Stimulated activated CD8-positive, alpha-beta memory T cell treated with anti-CD3 and anti-CD28 coated beads, Interleukin-15, amount 100 ng/mL, for 4 hours (primary cell): ENCODE results near the gene WDR93.

Experiments
- DNase-seq, 2 donors: peaks; one replicate each; pipeline ENCODE4 v3.0.0-alpha.2; 2020; ENCODE audit warnings: low read depth in 2 of 2

WDR93 gene

GRCh38 chr15:89662893-89663626 is 27.6 kb upstream of the WDR93 start:
- DNase-seq: no peak

DNA sequence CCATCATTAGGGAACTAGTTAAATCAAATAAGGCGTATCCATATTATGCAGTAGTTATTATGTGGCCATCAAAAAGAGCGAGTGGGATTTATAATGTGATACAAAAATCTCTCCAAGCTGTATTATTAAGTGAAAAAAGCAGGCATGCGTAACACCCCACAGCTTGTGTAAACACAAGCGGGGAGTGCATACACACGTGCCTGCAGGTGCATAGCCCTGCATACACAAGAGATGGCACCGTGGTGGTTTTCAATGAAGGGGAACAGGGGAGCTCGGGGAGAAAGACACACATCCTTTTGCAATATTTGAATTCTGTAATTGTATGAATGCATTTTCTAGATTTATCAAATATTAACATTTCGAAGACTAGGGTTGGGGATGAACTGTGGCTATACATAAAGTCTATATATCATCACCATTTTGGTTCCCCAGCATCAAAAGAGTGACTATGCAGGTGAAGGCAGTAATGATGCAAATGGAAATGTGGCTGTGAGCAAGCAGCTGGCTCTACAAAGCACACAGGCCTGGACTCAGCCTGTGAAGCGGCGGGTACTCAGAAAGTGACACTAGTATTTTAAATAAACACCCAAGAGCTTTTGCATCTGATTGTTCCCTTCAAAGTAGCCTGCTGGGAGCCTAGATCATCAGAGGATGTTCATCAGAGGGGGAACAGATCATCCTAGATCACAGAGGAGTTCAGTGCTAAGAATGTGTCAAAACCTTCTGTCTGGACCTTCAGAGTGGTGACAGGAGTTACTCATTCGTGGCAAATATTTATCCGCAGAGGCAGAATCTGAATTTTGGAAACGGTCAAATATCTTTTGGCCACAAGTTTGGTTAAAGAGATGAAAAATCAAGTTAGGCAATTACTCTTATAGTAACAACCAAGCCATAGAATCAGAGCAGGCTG is 25.9 kb upstream of the WDR93 start:
- DNase-seq: no peak

DNA sequence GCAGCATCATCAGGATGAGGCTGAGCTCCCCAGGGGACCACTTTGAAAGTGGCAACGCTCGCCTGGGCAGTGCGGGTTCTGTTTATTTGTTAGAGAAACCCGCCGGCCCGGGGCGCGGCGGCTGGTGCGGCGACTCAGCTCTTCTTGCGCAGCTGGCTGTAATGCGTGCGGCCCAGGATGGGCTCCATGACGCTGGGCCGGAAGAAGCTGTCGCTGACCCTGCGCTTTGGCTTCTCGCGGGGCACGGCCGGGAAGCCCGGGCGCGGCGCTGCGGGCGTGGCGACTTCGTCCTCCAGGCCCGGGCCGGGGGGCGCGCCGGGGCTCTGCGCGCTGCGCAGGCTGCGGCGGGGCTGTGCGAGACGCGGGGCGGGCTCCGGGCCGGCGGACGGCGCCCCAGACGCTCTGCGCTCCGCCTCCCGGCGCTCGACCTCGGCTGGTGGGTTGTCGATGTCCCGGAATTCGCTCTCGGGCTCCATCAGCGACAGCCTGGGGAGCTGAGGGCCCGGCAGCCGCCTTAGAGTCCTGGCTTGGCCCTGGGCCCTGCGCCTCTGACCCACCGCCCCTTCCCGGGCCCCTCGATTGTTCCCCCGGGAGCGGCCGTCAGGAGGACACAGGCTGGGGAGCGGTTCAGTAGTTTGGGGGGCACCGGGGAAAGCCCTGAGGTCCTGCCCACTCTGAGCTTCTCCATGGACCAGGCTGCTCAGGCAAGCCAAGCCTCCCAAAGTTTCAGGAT is 25.0 kb upstream of the WDR93 start:
- no peak for DNase-seq

DNA sequence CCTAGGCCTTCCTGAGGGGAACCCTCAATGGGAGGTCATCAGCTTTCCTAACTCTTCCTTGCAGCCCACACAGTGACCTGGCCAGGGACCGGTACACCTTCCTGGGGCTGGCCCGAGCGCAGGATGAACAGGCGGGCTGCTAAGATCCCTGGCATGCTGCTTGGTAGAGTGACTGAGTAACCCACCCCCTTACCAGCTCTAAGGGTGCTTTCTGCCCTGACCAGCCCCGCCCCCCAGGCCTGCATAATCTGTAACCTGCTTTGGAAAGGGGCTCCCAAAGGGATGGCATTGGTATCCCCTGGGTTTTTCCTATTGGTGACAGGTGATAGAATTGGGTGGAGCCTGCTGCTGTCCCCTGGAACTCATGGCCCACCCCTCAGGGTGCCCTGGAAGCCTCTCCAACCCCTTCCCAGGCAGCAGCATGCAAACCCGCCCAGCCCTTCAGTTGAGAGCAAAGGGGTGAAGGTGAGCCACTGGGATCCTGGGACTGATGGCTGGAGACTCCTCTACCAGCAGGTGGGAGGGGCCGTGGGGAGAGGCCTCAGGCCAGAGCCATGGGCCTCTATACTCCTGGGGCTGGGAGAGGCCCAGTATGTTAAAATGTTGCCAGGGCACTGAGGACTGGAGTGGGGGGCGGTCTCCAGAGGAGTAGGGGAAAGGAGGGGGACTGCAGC is 24.3 kb upstream of the WDR93 start:
- no peak for DNase-seq

DNA sequence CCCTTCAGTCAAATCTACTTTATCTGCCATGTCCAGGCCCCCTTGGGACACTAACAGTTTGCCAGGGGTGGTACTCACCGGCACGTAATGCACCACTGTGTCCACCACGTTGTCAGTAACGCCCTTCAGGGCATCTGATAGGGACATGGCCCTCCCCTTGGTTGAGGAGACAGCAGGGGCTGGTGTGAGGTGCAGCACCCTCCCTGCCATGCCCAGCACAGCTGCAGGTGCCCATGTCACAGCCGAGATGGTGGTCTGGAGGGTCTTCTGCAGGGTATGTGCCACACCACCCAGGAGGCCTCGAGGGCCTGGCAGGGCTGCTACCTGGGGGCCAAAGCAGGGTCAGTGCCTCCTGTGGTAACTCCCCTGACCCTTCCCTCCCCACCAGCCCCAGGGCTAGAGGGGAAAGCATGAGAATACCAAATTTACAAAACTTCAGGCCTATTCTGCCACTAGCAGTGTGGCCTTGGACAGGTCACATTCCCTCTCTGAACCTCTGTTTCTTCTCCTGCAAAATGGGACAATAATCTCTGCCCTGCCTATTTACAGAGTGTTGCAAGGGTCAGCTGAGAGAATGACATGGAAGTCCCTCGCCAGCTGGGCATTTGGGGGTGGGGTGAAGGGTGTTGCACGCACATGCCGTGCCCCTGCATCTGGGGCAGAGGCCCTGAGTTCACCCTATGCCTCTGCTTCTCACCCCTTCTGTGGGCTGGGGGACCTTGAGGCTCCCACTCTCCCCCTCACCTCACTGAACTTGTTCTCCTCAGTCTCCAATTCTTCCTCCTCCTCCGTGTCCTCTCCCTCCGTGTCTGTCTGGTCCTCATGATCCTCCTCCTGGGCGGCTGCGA is 23.5 kb upstream of the WDR93 start:
- DNase-seq: no peak

DNA sequence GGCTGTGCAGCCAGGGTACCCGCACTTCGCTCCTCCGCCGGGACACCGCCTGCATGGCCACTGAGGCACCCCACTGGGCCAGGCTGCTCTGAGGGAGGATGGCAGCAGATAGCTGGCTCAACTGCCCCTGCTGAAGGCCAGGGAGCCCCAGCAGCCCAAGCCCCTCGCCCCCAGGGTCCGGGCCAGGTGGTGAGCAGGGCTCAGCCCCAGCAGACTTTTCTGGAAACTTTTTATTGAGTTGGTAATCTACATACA is 23.0 kb upstream of the WDR93 start:
- DNase-seq: no peak

GRCh38 chr15:89668171-89668570 is 22.4 kb upstream of the WDR93 start:
- DNase-seq: no peak

- DNase-seq: no peak
Observed at GRCh38 chr15:89669309-89669865, 21.2 kb upstream of the WDR93 start.

GRCh38 chr15:89669941-89670340 is 20.7 kb upstream of the WDR93 start:
- DNase-seq: no peak

DNA sequence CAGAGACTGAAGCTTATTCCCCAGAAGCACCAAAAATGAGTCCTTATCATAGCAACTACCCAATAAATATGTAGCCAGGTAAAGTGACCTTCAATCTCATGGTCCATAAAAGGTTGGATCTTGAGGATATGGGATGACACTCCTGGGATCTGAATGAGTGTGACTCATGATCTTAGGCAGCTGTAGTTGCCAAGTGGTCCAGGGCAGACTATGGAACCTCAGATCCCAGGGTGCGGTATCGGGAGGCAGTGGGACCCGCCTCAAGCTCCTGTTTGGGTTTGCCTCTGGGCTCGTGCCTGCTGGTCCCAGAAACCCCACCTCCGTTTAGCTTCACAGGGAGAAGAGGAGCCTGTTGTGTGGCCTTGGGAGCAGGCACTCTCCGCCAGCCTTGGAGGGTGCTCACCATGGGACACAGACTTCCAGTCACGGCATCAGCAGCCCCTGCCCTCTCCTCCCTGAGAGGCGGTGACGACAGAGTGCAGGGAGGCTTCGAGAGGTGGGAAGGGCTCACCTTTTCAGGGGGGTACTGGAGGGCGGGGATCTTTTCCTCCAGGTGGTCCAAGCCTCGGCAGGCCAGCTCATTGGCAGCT is 19.5 kb upstream of the WDR93 start:
- DNase-seq: no peak

DNA sequence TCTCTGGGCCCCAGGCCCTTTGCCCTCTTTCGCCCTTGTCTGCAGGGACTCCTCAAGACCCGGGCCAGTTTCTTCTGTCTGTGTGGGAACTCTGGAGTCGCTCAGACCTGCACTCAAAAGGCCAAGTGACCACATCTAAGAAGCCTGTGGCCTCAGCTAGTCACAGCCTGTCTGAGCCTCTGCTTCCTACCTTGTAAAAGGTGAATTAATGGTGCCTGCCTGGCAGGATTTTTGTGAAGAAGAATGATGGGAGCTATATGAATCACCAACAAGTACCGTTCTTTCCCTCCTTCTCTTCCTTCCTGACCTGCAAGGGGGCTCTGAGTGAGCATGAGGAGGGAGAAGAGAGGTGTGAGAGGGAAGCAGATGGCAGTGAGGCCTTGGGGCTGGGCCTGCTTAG is 18.9 kb upstream of the WDR93 start:
- no peak for DNase-seq

DNA sequence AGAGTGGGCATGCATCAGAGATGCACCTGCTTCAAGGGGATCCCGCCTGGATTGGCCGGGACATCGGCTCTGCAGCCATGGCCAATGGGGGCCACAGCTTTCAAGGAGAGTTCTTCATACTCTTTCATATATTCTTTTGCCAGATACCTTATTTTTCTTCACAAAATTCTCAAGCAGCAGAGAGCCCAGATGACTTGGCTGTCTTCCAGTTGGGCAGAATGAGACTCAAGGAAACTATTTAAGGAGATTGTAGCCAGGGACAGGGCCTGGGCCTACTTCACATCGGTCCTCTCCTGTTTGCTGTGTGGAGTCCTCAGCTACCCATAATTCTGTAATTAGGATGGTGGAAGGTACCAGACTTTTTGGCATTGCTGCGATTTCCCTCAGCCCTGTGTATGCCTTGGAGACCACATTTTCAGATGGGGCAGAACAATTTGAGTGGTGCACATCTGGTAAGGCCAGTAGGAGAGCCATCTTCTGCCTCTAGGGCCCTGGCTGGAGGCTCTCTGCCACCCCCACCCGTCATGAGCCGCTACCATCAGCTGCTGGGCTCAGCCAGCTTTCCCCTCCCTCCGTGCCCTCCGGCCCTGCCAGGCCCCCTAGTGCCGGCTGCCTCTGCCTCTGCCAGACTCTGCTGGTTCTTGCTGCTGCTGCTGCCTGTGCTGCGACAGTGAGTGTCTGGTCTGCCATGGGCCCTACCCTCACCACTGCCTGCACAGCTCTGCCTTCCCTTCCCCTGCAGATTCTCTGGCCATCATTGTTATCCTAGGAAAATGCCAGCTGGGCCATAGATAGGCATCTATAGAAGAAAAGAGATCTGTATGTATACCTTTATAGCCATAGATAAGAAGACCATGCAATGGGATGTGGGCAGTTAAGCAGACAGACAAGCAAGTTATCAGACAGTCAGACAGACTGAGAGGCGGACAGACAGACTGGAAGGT is 18.1 kb upstream of the WDR93 start:
- no peak for DNase-seq

- no peak for DNase-seq
Observed at GRCh38 chr15:89673165-89673512, 17.5 kb upstream of the WDR93 start.

DNA sequence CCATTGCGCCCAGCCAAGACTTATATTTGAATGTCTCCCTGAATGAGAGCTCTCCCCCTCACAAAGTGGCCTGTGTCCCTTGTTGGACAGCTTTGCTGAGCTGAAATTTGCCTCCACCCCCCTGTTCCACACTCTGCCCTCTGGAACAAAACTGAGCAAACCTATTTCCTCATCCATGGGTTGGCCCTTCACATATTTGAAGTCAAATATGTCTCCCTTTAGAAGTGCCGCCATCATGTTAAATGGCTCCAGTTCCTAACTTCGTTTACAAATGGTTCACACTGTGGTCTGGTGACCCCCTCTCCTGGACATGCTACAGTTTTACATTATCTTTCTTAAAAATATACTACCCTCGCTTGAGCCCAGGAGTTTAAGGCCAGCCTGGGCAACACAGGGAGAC is 16.1 kb upstream of the WDR93 start:
- no peak for DNase-seq

- DNase-seq: no peak
Observed at GRCh38 chr15:89675606-89676005, 15.0 kb upstream of the WDR93 start.

GRCh38 chr15:89677381-89677780 is 13.2 kb upstream of the WDR93 start:
- no peak for DNase-seq

DNA sequence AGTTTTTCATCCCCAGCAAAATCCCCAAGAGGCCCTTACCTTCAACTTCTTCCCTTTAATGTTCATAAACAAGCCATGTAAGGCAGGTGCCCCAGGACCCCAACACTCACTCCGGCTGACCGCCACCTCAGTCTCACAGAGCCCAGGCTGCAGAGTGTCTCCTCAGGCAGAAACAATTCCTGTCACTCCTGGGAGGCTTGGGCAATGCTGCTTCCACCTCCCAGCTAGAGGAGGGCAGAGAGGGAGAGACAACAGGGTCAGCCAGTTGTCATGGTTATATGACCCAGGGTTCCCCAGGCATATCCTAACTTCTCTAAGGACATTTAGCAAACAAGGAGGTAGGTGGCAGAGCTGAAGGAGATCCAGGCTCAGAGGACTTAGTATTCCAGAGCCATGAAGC is 11.4 kb upstream of the WDR93 start, which contains the start of gene PLIN1:
PLIN1 (minus strand) TSS at position 156 of the 400 bp plus-strand sequence. CDS start 1,878 bp downstream, outside the sequence.
- DNase-seq: no peak

DNA sequence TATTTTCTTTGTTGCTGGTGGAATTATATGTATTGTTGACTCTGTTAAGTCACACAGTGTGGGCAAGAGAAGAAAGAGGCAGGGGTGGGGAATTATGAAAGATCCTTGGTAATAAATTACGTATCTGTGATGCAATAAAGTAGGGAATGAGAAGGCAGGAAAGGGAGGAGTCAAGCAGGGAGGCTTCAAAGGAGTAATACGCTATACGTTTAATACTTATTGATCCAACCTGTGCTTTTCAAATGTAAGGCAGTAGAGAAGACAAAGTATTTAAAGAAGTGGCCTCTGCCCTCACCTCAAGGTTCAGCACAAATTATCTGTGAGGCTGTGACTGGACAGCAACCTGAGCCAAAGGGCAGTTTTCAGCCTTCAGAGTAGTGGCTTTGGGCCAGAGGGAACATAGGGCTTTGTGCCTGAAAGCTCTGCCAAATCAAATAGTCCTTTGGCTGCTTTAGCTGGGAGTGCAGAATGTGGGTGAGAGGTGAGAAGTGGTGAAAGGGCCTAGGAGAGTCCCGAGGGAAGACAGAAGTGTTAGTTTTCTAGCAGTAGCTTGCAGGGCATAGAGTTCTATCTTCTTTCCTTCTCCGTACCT is 10.2 kb upstream of the WDR93 start:
- no peak for DNase-seq

- DNase-seq: no peak
Observed at GRCh38 chr15:89681146-89681545, 9.5 kb upstream of the WDR93 start.
